Fibroblast of skin of left biceps (primary cell): ENCODE results near the gene TBC1D9B.

ENCODE experiments used
- DNase-seq, 2 experiments: peaks; one replicate each; pipeline ENCODE4 v3.0.0-alpha.2; 2013; ENCODE audit warnings: low read depth in 2 of 2

The TBC1D9B gene

GRCh38 chr5:179907556-179908324 lies at the start of gene TBC1D9B:
TBC1D9B (minus strand) TSS chr5:179907897; CDS start chr5:179907821, 76 bp downstream.
- peak; percentile 26 to 36 for DNase-seq

DNA sequence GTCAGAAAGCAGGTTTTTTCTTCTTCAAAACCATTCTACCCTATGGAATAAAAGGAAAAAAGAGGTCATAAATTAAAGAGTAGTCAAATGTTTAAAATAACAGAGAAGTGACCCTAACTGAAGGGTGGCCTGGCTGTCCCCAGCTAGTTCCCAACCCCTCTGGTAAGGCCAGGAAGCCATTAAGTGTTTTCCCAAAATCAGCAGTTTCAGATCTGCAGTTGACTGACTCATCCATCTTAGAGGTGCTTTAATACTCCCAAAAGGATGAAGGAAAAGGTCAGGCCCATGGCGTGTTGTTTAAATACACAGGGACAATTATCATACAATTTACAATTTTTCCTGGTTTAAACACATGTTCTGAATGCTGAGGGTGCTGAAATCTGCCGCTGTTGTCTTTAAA lies 47.9 kb upstream of the TBC1D9B start:
- no peak for DNase-seq

DNA sequence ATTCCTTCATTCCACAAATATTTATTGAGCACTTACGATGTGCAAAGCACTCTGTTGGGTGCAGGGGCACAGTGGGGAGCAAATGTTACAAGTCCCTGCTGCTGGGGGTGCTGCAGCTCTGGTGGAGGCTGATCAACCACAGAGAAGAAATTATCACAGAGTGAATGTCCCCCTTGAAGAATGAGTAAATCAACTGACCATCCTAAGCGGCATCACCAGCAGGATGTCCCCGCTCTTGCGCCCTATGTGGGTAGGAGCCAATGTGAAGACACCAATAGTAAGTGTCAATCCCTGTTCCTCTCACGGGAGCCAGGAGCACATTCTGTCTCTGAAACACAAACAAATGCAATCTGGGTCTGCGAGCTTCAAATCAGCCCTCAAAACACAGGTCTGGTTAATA lies 47.4 kb upstream of the TBC1D9B start:
- no peak for DNase-seq

- peak in 1 of 2 experiments; percentile 23 for DNase-seq
Measured at GRCh38 chr5:179954434-179954833, 46.7 kb upstream of the TBC1D9B start.

DNA sequence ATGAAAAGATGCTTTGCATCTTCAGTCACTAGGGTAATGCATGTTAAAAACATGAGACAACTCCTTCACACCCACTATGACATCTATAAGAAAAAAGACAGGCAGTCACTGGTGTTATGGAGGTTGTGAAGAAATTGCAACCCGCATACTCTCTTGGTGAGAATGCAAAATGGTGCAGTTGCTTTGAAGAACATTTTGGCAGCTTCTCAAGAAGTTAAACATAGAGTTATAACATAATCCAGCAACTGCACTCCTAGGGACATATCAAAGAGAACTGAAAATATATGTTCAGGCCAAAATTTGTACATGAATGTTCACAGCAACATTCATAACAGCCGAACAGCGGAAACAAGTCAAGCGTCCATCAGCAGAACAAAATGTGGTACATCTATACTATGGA lies 46.3 kb upstream of the TBC1D9B start:
- DNase-seq: no peak

DNA sequence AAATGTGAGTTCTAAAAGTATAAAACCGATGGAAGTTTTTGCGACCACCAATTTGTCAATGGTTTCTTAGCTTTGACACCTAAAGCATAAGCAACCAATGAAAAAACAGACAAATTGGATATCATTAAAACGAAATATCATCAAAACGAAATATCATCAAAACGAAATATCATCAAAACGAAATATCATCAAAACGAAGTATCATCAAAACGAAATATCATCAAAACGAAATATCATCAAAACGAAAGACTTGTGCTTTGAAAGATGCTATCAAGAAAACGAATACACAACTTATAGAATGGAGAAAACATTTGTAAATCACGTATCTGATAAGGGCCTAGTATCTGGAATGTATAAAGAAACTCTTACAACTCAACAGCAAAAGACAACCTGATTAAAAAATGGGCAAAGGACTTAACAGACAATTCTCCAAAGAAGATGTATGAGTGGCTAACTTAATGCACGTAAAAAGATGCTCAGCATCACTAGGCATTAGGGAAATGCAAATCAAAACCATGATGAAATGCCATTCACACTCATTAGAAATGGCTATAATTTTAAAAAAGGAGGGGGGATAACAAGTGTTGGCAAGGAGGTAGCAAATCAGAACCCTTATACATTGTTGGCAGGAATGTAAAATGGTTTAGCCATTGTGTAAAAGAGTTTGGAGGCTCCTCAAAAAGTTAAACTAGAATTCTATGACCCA lies 29.4 kb upstream of the TBC1D9B start:
- DNase-seq: no peak

DNA sequence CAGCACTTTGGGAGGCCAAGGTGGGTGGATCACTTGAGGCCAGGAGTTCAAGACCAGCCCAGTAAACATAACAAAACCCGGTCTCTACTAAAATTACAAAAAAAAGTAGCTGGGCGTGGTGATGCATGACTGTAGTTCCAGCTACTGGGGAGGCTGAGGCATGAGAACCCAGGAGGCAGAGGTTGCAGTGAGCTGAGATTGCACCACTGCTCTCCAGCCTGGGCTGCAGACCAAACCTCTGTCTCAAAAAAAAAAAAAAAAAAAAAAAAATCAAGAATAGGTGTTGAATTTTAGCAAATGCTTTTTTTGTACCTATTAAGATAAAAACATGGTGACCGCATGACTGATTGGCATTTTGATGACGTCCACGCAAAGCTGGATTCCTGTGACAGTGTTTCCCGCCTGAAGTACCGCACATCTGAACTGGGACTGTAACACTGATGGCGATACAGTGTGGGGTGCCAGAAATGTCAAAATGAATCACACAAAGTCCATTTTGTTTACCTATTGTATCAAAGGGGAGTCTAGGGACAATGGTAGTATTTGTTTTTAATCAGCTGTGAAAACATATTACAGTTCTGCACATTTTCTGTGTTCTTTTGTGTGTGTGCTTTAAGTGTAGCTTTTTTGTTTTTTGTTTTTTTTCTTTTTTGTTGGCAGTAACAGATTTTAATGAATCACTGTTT lies 23.2 kb upstream of the TBC1D9B start:
- DNase-seq: no peak

- DNase-seq: no peak
Measured at GRCh38 chr5:179927824-179928223, 20.1 kb upstream of the TBC1D9B start.

DNA sequence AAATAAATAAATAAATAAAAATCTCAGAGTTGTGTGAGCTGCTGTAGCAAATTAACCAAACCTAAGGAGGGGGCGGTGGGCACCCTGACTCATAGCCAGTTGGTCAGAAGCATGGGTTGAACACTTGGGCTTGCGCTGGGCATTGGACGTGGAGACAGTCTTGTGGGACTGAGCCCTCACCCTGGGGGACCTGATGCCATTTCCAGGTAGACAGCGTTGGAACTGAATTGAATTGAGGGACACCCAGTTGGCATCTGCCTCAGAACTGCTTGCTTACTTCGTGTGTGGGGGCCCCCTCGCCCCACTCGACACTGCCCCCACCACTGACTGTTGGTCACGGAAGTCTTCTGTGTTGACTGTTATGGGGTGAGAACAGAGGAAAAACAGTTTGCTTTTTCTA lies 19.0 kb upstream of the TBC1D9B start:
- no peak for DNase-seq

GRCh38 chr5:179923436-179923835 lies 15.7 kb upstream of the TBC1D9B start:
- no peak for DNase-seq

- no peak for DNase-seq
Measured at GRCh38 chr5:179920175-179920574, 12.5 kb upstream of the TBC1D9B start.

DNA sequence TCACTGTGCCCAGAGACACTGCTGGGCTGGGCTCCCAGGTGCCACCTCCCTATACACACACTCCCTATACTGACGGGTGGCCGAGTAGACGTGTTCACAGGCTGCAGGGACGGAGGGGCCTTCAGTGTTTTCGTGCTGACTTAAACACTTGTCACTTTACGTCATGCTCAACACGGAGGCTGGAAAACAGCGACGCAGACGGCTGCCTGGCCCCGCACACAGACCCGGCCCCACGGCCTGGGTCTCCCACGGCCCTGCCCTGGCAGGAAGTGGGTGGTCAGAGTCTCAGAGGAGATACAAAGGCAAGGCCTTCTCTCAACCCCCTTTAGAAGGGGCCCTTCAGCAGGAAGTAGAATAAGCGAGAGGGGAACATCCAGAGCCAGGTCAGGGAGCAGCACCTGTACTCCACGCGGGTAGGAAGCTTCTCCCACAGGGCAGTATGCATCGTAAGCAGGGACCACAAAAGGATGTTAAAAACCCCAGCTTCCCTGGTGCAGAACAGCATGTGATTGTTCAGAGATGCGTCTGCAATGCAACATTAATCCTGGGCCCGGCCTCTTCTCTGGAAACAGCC lies 11.9 kb upstream of the TBC1D9B start:
- no peak for DNase-seq

DNA sequence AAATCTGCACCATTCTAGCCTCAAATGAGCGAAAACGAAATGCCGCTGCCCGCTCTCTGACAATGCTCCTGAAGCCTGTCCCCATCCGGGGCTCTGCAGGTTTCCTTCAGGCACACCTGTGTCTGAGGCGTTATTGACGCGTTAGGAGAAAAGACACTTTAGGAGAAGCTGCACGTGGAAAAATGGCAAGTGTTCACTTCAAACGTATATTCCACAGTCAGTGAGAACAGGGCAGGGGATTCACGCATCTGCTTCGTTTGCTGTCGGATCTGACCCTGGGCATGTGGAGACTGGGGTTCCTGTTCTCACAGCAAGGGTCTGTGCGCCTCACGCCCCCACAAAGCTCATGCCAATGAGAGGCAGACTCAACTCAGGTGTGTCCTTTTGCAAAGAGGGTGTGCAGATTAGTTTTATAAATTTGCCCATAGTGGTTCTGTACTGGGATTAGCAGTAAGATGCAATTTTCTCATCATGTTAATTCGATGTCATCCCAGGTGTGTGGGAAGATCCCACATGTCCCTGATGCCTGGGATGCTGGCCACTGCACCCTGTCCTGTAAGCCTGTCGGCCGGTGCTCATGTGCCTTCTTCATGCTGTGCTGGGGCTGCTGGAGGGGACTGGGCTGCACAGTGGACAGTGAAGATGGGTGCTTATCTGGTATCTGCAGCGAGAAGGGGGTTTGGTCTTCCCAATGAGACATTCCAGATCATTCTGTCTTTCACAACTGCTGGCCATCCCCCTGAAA lies 11.2 kb upstream of the TBC1D9B start:
- no peak for DNase-seq

DNA sequence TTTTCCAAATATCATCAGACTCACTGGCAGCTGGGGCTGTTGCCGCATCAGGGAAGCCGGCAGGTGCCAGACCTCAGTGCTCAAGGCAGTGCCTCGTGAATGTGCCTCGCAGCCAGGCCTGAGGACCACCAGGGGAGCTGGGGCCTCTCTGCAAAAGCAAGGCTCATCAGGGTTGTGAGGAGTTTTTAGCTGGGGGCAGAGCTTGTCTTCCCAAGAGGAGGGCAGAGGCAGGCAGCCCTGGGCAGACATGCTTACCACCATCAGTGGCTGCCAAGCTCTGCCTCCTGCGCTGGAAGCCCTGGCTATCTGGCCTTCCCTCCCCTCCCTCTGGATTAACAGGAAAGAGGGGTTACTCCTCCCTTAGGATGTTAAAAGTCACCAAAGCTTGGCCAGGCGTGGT lies 8.8 kb upstream of the TBC1D9B start:
- no peak for DNase-seq

DNA sequence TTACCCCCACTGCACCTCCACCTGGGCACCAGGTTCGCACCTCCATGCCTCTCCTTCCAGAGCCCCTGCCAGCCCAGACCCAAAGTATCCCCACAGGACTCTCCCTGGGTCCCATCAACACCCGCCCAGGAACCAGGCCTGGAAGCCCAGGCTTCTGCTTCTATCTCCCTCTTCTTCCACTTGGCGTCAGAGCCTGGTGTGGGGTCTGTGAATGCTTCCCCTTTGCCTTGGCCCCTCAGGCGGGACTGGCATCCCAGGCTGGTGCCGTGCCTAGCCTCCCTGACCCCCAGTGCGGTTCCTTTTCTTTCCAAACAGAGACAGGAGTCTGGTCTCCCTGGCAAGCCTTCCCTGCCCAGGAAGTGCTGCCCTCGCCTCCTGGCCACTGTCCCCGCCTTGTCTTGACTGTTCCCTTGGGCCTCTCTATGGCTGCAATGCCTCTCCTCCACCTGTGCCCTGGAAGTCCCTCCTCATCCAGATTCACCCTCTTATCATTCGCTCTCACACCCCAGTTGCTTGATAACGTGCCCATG lies 7.8 kb upstream of the TBC1D9B start:
- no peak for DNase-seq

- DNase-seq: no peak
Measured at GRCh38 chr5:179914032-179914755, 6.5 kb upstream of the TBC1D9B start.

GRCh38 chr5:179913461-179913860 lies 5.8 kb upstream of the TBC1D9B start:
- no peak for DNase-seq

DNA sequence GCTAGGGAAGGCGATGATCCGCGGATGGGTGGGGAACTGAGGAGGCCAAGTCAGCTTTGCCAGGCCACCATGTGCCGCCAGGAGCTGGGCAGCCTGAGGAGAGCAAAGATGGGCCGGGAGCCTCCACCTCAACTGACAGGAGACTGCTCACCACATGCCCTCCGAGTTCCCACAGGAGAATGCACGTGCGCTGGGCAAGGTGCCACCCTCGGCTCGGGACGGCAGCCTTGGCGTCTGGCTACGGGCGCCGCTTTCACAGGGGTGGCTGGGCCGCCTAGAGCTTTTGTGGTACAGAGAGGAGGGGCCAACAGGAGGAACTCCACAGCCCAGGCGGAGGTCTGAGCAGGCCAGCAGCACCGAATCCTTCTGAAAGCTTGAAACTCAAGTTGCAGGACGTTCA lies 5.3 kb upstream of the TBC1D9B start:
- no peak for DNase-seq

GRCh38 chr5:179912386-179912785 lies 4.7 kb upstream of the TBC1D9B start:
- DNase-seq: no peak

- DNase-seq: no peak
Measured at GRCh38 chr5:179909224-179909623, 1.5 kb upstream of the TBC1D9B start.

- DNase-seq: no peak
Measured at GRCh38 chr5:179908528-179908927, 831 bp upstream of the TBC1D9B start.
